ENCODE results near the gene NAMPT.

NAMPT gene

DNA sequence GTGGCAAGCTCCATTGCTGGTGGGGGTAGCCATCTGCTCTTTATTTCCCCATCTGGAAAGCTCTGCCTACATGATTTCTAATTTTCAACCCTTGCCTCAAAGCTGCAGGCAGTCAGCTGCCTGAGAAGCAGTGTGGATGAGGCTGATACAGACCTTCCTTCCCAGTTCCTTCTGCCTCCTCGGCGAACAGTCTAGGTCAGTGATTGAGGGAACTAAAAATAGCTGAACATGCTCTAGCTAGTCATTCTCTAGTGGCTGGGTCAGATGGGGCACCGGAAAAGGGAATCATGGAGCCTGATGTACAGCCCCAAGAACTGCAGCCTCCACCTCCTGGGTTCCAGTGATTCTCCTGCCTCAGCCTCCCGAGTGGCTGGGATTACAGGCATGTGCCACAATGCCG lies 48.7 kb downstream of the NAMPT start:
- DNase-seq (ENCODE audit: low read depth, low spot score), result no peak
- WGBS (ENCODE audit: insufficient coverage, insufficient read length), result no CpG with 5 or more reads among the region's 5 CpGs
- Histone ChIP-seq H3K9me3 (ENCODE audit: control insufficient read depth, insufficient read depth, low read length) (no peaks in the 10 kb centered on the region), H3K27ac (ENCODE audit: low read length) (no peak overlapping the region), H3K4me3 (ENCODE audit: low read length) (no peak overlapping the region), H3K4me1 (ENCODE audit: control insufficient read depth, insufficient read depth, low read length) (no peaks in the 10 kb centered on the region), H3K36me3 (ENCODE audit: control insufficient read depth, insufficient read depth, low read length) (no peaks in the 10 kb centered on the region), H3K27me3 (ENCODE audit: control insufficient read depth, insufficient read depth, low read length) (no peaks in the 10 kb centered on the region)

- H3K4me1 ChIP-seq (ENCODE audit: control insufficient read depth, insufficient read depth, low read length), result no peaks in the 10 kb centered on the region
- no peak overlapping the region for H3K27ac ChIP-seq (ENCODE audit: low read length)
- WGBS (ENCODE audit: insufficient coverage, insufficient read length), result no CpG with 5 or more reads among the region's 1 CpG
- DNase-seq (ENCODE audit: low read depth, low spot score), result no peak
- no peaks in the 10 kb centered on the region for H3K27me3 ChIP-seq (ENCODE audit: control insufficient read depth, insufficient read depth, low read length)
- no peak overlapping the region for H3K4me3 ChIP-seq (ENCODE audit: low read length)
- no peaks in the 10 kb centered on the region for H3K36me3 ChIP-seq (ENCODE audit: control insufficient read depth, insufficient read depth, low read length)
- H3K9me3 ChIP-seq (ENCODE audit: control insufficient read depth, insufficient read depth, low read length), result no peaks in the 10 kb centered on the region
These were observed 50.4 kb downstream of the NAMPT start for GRCh38 chr7:106234425-106234824.

GRCh38 chr7:106231856-106232490 lies 52.8 kb downstream of the NAMPT start:
- no CpG with 5 or more reads among the region's 7 CpGs for WGBS (ENCODE audit: insufficient coverage, insufficient read length)
- no peaks in the 10 kb centered on the region for H3K36me3 ChIP-seq (ENCODE audit: control insufficient read depth, insufficient read depth, low read length)
- H3K4me3 ChIP-seq (ENCODE audit: low read length), result no peak overlapping the region
- H3K4me1 ChIP-seq (ENCODE audit: control insufficient read depth, insufficient read depth, low read length), result no peaks in the 10 kb centered on the region
- no peak overlapping the region for H3K27ac ChIP-seq (ENCODE audit: low read length)
- no peaks in the 10 kb centered on the region for H3K9me3 ChIP-seq (ENCODE audit: control insufficient read depth, insufficient read depth, low read length)
- H3K27me3 ChIP-seq (ENCODE audit: control insufficient read depth, insufficient read depth, low read length), result no peaks in the 10 kb centered on the region
- no peak for DNase-seq (ENCODE audit: low read depth, low spot score)

- H3K36me3 ChIP-seq (ENCODE audit: control insufficient read depth, insufficient read depth, low read length), result no peaks in the 10 kb centered on the region
- no peak for DNase-seq (ENCODE audit: low read depth, low spot score)
- H3K27ac ChIP-seq (ENCODE audit: low read length), result no peak overlapping the region
- no peaks in the 10 kb centered on the region for H3K4me1 ChIP-seq (ENCODE audit: control insufficient read depth, insufficient read depth, low read length)
- no peaks in the 10 kb centered on the region for H3K9me3 ChIP-seq (ENCODE audit: control insufficient read depth, insufficient read depth, low read length)
- no peaks in the 10 kb centered on the region for H3K27me3 ChIP-seq (ENCODE audit: control insufficient read depth, insufficient read depth, low read length)
- no peak overlapping the region for H3K4me3 ChIP-seq (ENCODE audit: low read length)
These were observed 58.9 kb downstream of the NAMPT start for GRCh38 chr7:106225856-106226255.

GRCh38 chr7:106224797-106225196 lies 60.0 kb downstream of the NAMPT start:
- DNase-seq (ENCODE audit: low read depth, low spot score), result no peak
- Histone ChIP-seq H3K36me3 (ENCODE audit: control insufficient read depth, insufficient read depth, low read length) (no peaks in the 10 kb centered on the region), H3K27ac (ENCODE audit: low read length) (no peak overlapping the region), H3K4me3 (ENCODE audit: low read length) (no peak overlapping the region), H3K9me3 (ENCODE audit: control insufficient read depth, insufficient read depth, low read length) (no peaks in the 10 kb centered on the region), H3K27me3 (ENCODE audit: control insufficient read depth, insufficient read depth, low read length) (no peaks in the 10 kb centered on the region), H3K4me1 (ENCODE audit: control insufficient read depth, insufficient read depth, low read length) (no peaks in the 10 kb centered on the region)
- WGBS (ENCODE audit: insufficient coverage, insufficient read length), result no CpG with 5 or more reads among the region's 6 CpGs

- Histone ChIP-seq H3K36me3 (ENCODE audit: control insufficient read depth, insufficient read depth, low read length) (no peaks in the 10 kb centered on the region), H3K4me1 (ENCODE audit: control insufficient read depth, insufficient read depth, low read length) (no peaks in the 10 kb centered on the region), H3K27me3 (ENCODE audit: control insufficient read depth, insufficient read depth, low read length) (no peaks in the 10 kb centered on the region), H3K27ac (ENCODE audit: low read length) (no peak overlapping the region), H3K9me3 (ENCODE audit: control insufficient read depth, insufficient read depth, low read length) (no peaks in the 10 kb centered on the region), H3K4me3 (ENCODE audit: low read length) (no peak overlapping the region)
- WGBS (ENCODE audit: insufficient coverage, insufficient read length), result no CpG with 5 or more reads among the region's 4 CpGs
- DNase-seq (ENCODE audit: low read depth, low spot score), result no peak
These were observed 61.6 kb downstream of the NAMPT start for GRCh38 chr7:106223156-106223555.

GRCh38 chr7:106222545-106222944 lies 62.2 kb downstream of the NAMPT start:
- H3K4me1 ChIP-seq (ENCODE audit: control insufficient read depth, insufficient read depth, low read length), result no peaks in the 10 kb centered on the region
- H3K27me3 ChIP-seq (ENCODE audit: control insufficient read depth, insufficient read depth, low read length), result no peaks in the 10 kb centered on the region
- no peak overlapping the region for H3K27ac ChIP-seq (ENCODE audit: low read length)
- H3K4me3 ChIP-seq (ENCODE audit: low read length), result no peak overlapping the region
- H3K36me3 ChIP-seq (ENCODE audit: control insufficient read depth, insufficient read depth, low read length), result no peaks in the 10 kb centered on the region
- H3K9me3 ChIP-seq (ENCODE audit: control insufficient read depth, insufficient read depth, low read length), result no peaks in the 10 kb centered on the region
- WGBS (ENCODE audit: insufficient coverage, insufficient read length), result no CpG with 5 or more reads among the region's 2 CpGs
- no peak for DNase-seq (ENCODE audit: low read depth, low spot score)

- H3K9me3 ChIP-seq (ENCODE audit: control insufficient read depth, insufficient read depth, low read length), result no peaks in the 10 kb centered on the region
- no CpG with 5 or more reads among the region's 3 CpGs for WGBS (ENCODE audit: insufficient coverage, insufficient read length)
These were observed 64.5 kb downstream of the NAMPT start for GRCh38 chr7:106220307-106220706.

DNA sequence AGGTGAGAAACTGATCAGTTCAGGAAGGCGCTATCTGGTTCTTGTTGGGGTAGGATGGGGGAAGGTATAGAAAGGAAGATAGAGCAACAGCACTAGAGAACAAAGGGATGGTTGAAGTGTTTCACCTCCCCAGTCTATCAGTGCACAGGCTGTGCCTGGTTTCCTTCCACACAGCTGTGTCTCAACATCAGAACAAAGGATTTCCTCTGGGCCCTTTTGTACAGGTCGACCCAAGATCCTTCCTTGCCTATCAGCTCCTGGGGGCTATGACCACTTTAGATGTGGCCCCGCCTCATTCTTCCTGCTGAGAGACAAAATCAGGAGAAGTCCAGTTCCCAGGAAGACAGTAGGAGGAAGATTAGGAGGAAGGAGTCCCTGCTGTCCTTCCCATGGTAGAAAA lies 65.6 kb downstream of the NAMPT start:
- Histone ChIP-seq H3K27ac (ENCODE audit: low read length) (no peak overlapping the region), H3K4me3 (ENCODE audit: low read length) (no peak overlapping the region), H3K9me3 (ENCODE audit: control insufficient read depth, insufficient read depth, low read length) (no peaks in the 10 kb centered on the region), H3K27me3 (ENCODE audit: control insufficient read depth, insufficient read depth, low read length) (no peaks in the 10 kb centered on the region), H3K36me3 (ENCODE audit: control insufficient read depth, insufficient read depth, low read length) (no peaks in the 10 kb centered on the region), H3K4me1 (ENCODE audit: control insufficient read depth, insufficient read depth, low read length) (no peaks in the 10 kb centered on the region)
- no CpG with 5 or more reads among the region's 3 CpGs for WGBS (ENCODE audit: insufficient coverage, insufficient read length)
- no peak for DNase-seq (ENCODE audit: low read depth, low spot score)

More at GRCh38 chr7:106220307-106220706, 64.5 kb downstream of the NAMPT start:
- no peaks in the 10 kb centered on the region for H3K27me3 ChIP-seq (ENCODE audit: control insufficient read depth, insufficient read depth, low read length)
- H3K4me1 ChIP-seq (ENCODE audit: control insufficient read depth, insufficient read depth, low read length), result no peaks in the 10 kb centered on the region
- no peak for DNase-seq (ENCODE audit: low read depth, low spot score)
- no peak overlapping the region for H3K4me3 ChIP-seq (ENCODE audit: low read length)
- H3K36me3 ChIP-seq (ENCODE audit: control insufficient read depth, insufficient read depth, low read length), result no peaks in the 10 kb centered on the region
- no peak overlapping the region for H3K27ac ChIP-seq (ENCODE audit: low read length)

DNA sequence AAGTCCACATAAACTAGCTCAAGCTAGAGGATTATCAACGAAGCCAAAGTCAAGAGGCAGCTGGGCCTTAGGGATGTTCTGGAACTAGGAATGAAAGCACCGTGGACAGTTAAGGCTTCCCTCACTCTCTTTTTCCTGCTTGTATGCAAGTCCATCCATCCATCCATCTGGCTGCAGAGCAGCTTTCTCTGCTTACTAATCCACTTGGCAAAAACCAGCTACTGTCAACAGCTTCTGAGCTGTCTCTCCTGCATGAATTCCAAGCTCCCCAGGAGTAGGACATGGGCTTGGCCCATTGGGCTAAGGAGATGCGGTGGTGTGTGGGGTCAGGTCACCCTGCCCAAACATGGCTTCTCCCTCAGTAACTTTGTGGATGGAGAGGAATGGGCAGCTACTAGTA lies 66.2 kb downstream of the NAMPT start:
- DNase-seq (ENCODE audit: low read depth, low spot score), result no peak
- Histone ChIP-seq H3K4me1 (ENCODE audit: control insufficient read depth, insufficient read depth, low read length) (no peaks in the 10 kb centered on the region), H3K27me3 (ENCODE audit: control insufficient read depth, insufficient read depth, low read length) (no peaks in the 10 kb centered on the region), H3K4me3 (ENCODE audit: low read length) (no peak overlapping the region), H3K27ac (ENCODE audit: low read length) (no peak overlapping the region), H3K36me3 (ENCODE audit: control insufficient read depth, insufficient read depth, low read length) (no peaks in the 10 kb centered on the region), H3K9me3 (ENCODE audit: control insufficient read depth, insufficient read depth, low read length) (no peaks in the 10 kb centered on the region)
- no CpG with 5 or more reads among the region's 3 CpGs for WGBS (ENCODE audit: insufficient coverage, insufficient read length)

DNA sequence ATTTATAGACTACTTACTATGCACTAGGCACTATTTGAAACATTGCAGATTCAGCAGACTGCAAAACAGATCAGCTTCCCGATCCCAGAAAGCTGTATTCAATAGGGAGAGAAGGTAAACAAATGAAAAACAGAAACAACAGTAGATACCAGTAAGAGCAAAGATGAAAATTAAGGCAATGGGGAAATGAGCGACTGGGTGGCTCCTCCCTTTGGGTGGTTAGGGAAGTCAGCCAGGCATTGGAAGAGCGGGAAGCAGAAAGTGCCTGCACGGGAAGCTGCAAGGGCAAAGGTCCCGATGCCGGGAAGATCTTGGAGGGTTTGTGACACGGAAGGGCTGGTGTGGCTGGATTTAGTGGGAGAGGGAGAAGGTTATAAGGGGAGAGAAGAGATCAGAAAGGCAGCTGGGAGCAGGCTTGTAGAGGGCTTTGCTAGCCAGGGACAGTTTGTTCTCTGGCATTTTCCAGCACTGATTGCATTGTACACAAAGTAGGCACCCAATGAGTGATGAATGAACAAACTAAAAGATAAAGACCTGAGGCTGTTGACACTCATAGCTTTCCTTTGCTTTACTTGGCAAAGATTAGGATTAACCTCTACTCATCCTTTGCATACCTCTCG lies 67.8 kb downstream of the NAMPT start:
- Histone ChIP-seq H3K27me3 (ENCODE audit: control insufficient read depth, insufficient read depth, low read length) (no peaks in the 10 kb centered on the region), H3K27ac (ENCODE audit: low read length) (no peak overlapping the region), H3K4me3 (ENCODE audit: low read length) (no peak overlapping the region), H3K4me1 (ENCODE audit: control insufficient read depth, insufficient read depth, low read length) (no peaks in the 10 kb centered on the region), H3K36me3 (ENCODE audit: control insufficient read depth, insufficient read depth, low read length) (no peaks in the 10 kb centered on the region), H3K9me3 (ENCODE audit: control insufficient read depth, insufficient read depth, low read length) (no peaks in the 10 kb centered on the region)
- no peak for DNase-seq (ENCODE audit: low read depth, low spot score)
- WGBS (ENCODE audit: insufficient coverage, insufficient read length), result no CpG with 5 or more reads among the region's 8 CpGs
